ENCODE results near the gene NPIPA1. TPM values are rescaled to one million over a fixed set of nuclear protein-coding genes. Genes with fewer than 3 reads are reported as not detected.
"Not testable (repeated sequence)": the region's sequence is repeated elsewhere in the genome, so short reads cannot be mapped to it uniquely, and the experiment has no call there.

The NPIPA1 gene
- total RNA-seq, 2 donors from 2014 or later: 38.1 to 46.8 TPM

GRCh38 chr16:14912588-14912987 lies 24.7 kb upstream of the NPIPA1 start:
- H3K27ac ChIP-seq; DNase-seq; H3K4me3 ChIP-seq; H3K27me3 ChIP-seq; intact Hi-C loops (cut with DNase I); H3K36me3 ChIP-seq (replicated peaks in 1 of 2; ENCODE audit: insufficient read depth in 1 of 2, low read depth in 2 of 2); H3K4me1 ChIP-seq; ATAC-seq; H3K9me3 ChIP-seq: not testable (repeated sequence)
- no CpG with 5 or more reads among the region's 11 CpGs for WGBS, 2 donors

- H3K4me1 ChIP-seq: not testable (repeated sequence)
Observed at GRCh38 chr16:14918504-14918903, 18.7 kb upstream of the NPIPA1 start.

GRCh38 chr16:14919837-14920600 lies 17.2 kb upstream of the NPIPA1 start:
- H3K4me1 ChIP-seq; H3K9me3 ChIP-seq; H3K27me3 ChIP-seq; H3K4me3 ChIP-seq; H3K36me3 ChIP-seq (replicated peaks in 1 of 2; ENCODE audit: insufficient read depth in 1 of 2, low read depth in 2 of 2); ATAC-seq; intact Hi-C loops (cut with DNase I); H3K27ac ChIP-seq: not testable (repeated sequence)
- 81 to 85% methylated on average over 5 to 20 of the region's 41 CpGs for WGBS, 2 donors
- DNase-seq: peak in 1 of 4 donors; percentile 9

More at GRCh38 chr16:14918504-14918903, 18.7 kb upstream of the NPIPA1 start:
- H3K27ac ChIP-seq; H3K9me3 ChIP-seq; H3K27me3 ChIP-seq; H3K36me3 ChIP-seq (replicated peaks in 1 of 2; ENCODE audit: insufficient read depth in 1 of 2, low read depth in 2 of 2); intact Hi-C loops (cut with DNase I); ATAC-seq; H3K4me3 ChIP-seq: not testable (repeated sequence)
- WGBS, 2 donors: 77 to 93% methylated on average over 3 to 13 of the region's 21 CpGs
- peak in 1 of 4 donors; percentile 8 for DNase-seq

- ATAC-seq; H3K27me3 ChIP-seq; H3K27ac ChIP-seq; H3K9me3 ChIP-seq; H3K36me3 ChIP-seq (replicated peaks in 1 of 2; ENCODE audit: insufficient read depth in 1 of 2, low read depth in 2 of 2); intact Hi-C loops (cut with DNase I); DNase-seq; H3K4me3 ChIP-seq; H3K4me1 ChIP-seq: not testable (repeated sequence)
- no CpG with 5 or more reads among the region's 27 CpGs for WGBS, 2 donors
Observed at GRCh38 chr16:14922285-14922684, 15.0 kb upstream of the NPIPA1 start.

GRCh38 chr16:14922968-14923367 lies 14.3 kb upstream of the NPIPA1 start:
- H3K36me3 ChIP-seq (replicated peaks in 1 of 2; ENCODE audit: insufficient read depth in 1 of 2, low read depth in 2 of 2); H3K9me3 ChIP-seq; ATAC-seq; DNase-seq; intact Hi-C loops (cut with DNase I); H3K4me3 ChIP-seq; H3K27ac ChIP-seq; H3K27me3 ChIP-seq; H3K4me1 ChIP-seq: not testable (repeated sequence)
- 90% methylated on average over 9 of the region's 16 CpGs; no CpG with 5 or more reads in 1 of the 2 donors for WGBS, 2 donors

GRCh38 chr16:14923394-14924088 lies 13.7 kb upstream of the NPIPA1 start:
- WGBS, 2 donors: 53% methylated on average over 2 of the region's 31 CpGs; no CpG with 5 or more reads in 1 of the 2 donors
- DNase-seq; H3K9me3 ChIP-seq; H3K27me3 ChIP-seq; H3K27ac ChIP-seq; H3K4me3 ChIP-seq; H3K4me1 ChIP-seq; ATAC-seq; intact Hi-C loops (cut with DNase I); H3K36me3 ChIP-seq (replicated peaks in 1 of 2; ENCODE audit: insufficient read depth in 1 of 2, low read depth in 2 of 2): not testable (repeated sequence)

GRCh38 chr16:14924359-14924758 lies 12.9 kb upstream of the NPIPA1 start:
- H3K4me3 ChIP-seq; H3K27me3 ChIP-seq; H3K27ac ChIP-seq; ATAC-seq; DNase-seq; H3K4me1 ChIP-seq; H3K36me3 ChIP-seq (replicated peaks in 1 of 2; ENCODE audit: insufficient read depth in 1 of 2, low read depth in 2 of 2); intact Hi-C loops (cut with DNase I); H3K9me3 ChIP-seq: not testable (repeated sequence)
- WGBS, 2 donors: no CpG with 5 or more reads among the region's 17 CpGs

GRCh38 chr16:14924982-14925381 lies 12.3 kb upstream of the NPIPA1 start:
- H3K36me3 ChIP-seq (replicated peaks in 1 of 2; ENCODE audit: insufficient read depth in 1 of 2, low read depth in 2 of 2): not testable (repeated sequence)

GRCh38 chr16:14928064-14928714 lies 9.1 kb upstream of the NPIPA1 start:
- H3K27me3 ChIP-seq; H3K27ac ChIP-seq; intact Hi-C loops (cut with DNase I); H3K36me3 ChIP-seq (replicated peaks in 1 of 2; ENCODE audit: insufficient read depth in 1 of 2, low read depth in 2 of 2); H3K4me1 ChIP-seq; H3K4me3 ChIP-seq; H3K9me3 ChIP-seq: not testable (repeated sequence)
- peak in 1 of 4 donors; percentile 14 for DNase-seq
- ATAC-seq: peak; percentile 35
- 74 to 81% methylated on average over 6 to 7 of the region's 31 CpGs for WGBS, 2 donors

More at GRCh38 chr16:14924982-14925381, 12.3 kb upstream of the NPIPA1 start:
- H3K9me3 ChIP-seq; ATAC-seq; H3K4me3 ChIP-seq; H3K27ac ChIP-seq; H3K27me3 ChIP-seq; DNase-seq; intact Hi-C loops (cut with DNase I); H3K4me1 ChIP-seq: not testable (repeated sequence)
- no CpG with 5 or more reads among the region's 18 CpGs for WGBS, 2 donors

GRCh38 chr16:14929176-14929575 lies 8.1 kb upstream of the NPIPA1 start:
- ATAC-seq; intact Hi-C loops (cut with DNase I); H3K27ac ChIP-seq; H3K4me1 ChIP-seq; DNase-seq; H3K27me3 ChIP-seq; H3K9me3 ChIP-seq; H3K36me3 ChIP-seq (replicated peaks in 1 of 2; ENCODE audit: insufficient read depth in 1 of 2, low read depth in 2 of 2); H3K4me3 ChIP-seq: not testable (repeated sequence)
- WGBS, 2 donors: 87% methylated on average over 21 of the region's 26 CpGs; no CpG with 5 or more reads in 1 of the 2 donors

- H3K36me3 ChIP-seq (replicated peaks in 1 of 2; ENCODE audit: insufficient read depth in 1 of 2, low read depth in 2 of 2); H3K9me3 ChIP-seq; H3K4me3 ChIP-seq; H3K4me1 ChIP-seq; DNase-seq; H3K27ac ChIP-seq; intact Hi-C loops (cut with DNase I); H3K27me3 ChIP-seq; ATAC-seq: not testable (repeated sequence)
- no CpG with 5 or more reads among the region's 25 CpGs for WGBS, 2 donors
Observed at GRCh38 chr16:14930246-14930645, 7.0 kb upstream of the NPIPA1 start.
